GM21423 (cell line): Measurements from ENCODE around the gene CCDC158.
"Not testable (repeated sequence)": the region's sequence is repeated elsewhere in the genome, so short reads cannot be mapped to it uniquely, and the experiment has no call there.

Source experiments
- ATAC-seq: cut with Tn5 transposase; IDR thresholded peaks from one replicate; pipeline ENCODE4 v1.9.1; 2021; ENCODE audit warnings: mild to moderate bottlenecking, moderate library complexity; ENCODE audit not compliant: unreplicated experiment

The CCDC158 gene

GRCh38 chr4:76420762-76421581 lies at the start of gene CCDC158:
TSS of gene CCDC158 (minus strand) at chr4:76421141. CDS start at chr4:76403207, 17,934 bp downstream.
- no peak for ATAC-seq

GRCh38 chr4:76470532-76470931 lies 49.6 kb upstream of the CCDC158 start:
- ATAC-seq, result no peak

- ATAC-seq, result no peak
Observed at GRCh38 chr4:76470064-76470463, 49.1 kb upstream of the CCDC158 start.

GRCh38 chr4:76463568-76463967 lies 42.6 kb upstream of the CCDC158 start:
- ATAC-seq, result no peak

GRCh38 chr4:76459291-76459723 lies 38.4 kb upstream of the CCDC158 start:
- ATAC-seq, result no peak

GRCh38 chr4:76458825-76459224 lies 37.9 kb upstream of the CCDC158 start:
- no peak for ATAC-seq

GRCh38 chr4:76458297-76458696 lies 37.4 kb upstream of the CCDC158 start:
- no peak for ATAC-seq

- no peak for ATAC-seq
Observed at GRCh38 chr4:76457885-76458284, 36.9 kb upstream of the CCDC158 start.

GRCh38 chr4:76454073-76454472 lies 33.1 kb upstream of the CCDC158 start:
- ATAC-seq, result not testable (repeated sequence)

GRCh38 chr4:76453232-76453631 lies 32.3 kb upstream of the CCDC158 start:
- ATAC-seq, result no peak

GRCh38 chr4:76449833-76450232 lies 28.9 kb upstream of the CCDC158 start:
- ATAC-seq, result no peak

GRCh38 chr4:76449362-76449767 lies 28.4 kb upstream of the CCDC158 start:
- ATAC-seq, result no peak

- ATAC-seq, result no peak
Observed at GRCh38 chr4:76448211-76448610, 27.3 kb upstream of the CCDC158 start.

- ATAC-seq, result no peak
Observed at GRCh38 chr4:76447393-76447851, 26.5 kb upstream of the CCDC158 start.

- ATAC-seq, result no peak
Observed at GRCh38 chr4:76445911-76446310, 25.0 kb upstream of the CCDC158 start.

GRCh38 chr4:76443376-76443775 lies 22.4 kb upstream of the CCDC158 start:
- ATAC-seq, result no peak

GRCh38 chr4:76442807-76443206 lies 21.9 kb upstream of the CCDC158 start:
- ATAC-seq, result no peak

GRCh38 chr4:76441881-76442280 lies 20.9 kb upstream of the CCDC158 start:
- ATAC-seq, result no peak

GRCh38 chr4:76439491-76439890 lies 18.6 kb upstream of the CCDC158 start:
- ATAC-seq, result no peak

GRCh38 chr4:76435528-76436319 lies 14.8 kb upstream of the CCDC158 start:
- no peak for ATAC-seq

- ATAC-seq, result no peak
Observed at GRCh38 chr4:76434901-76435527, 14.1 kb upstream of the CCDC158 start, which contains the start of gene SHROOM3. TSS of gene SHROOM3 (plus strand) at chr4:76435229. CDS start at chr4:76436053, 824 bp downstream.
